GM12891 (cell line): ENCODE measurements around the gene GDPD4.

Experiments used
- PAX5 ChIP-seq: IDR thresholded peaks from 2 replicates; pipeline ENCODE4 v1.6.1; 2011; ENCODE audit warnings: low read length, moderate library complexity, mild to moderate bottlenecking; ENCODE audit not compliant: insufficient read depth, severe bottlenecking
- POLR2A ChIP-seq: IDR thresholded peaks from 2 replicates; pipeline ENCODE4 v1.6.1; 2011; ENCODE audit warnings: low read depth, low read length, control low read depth
- POLR2AphosphoS5 ChIP-seq: IDR thresholded peaks from 2 replicates; pipeline ENCODE4 v1.6.1; 2011; ENCODE audit warnings: low read depth, low read length, control low read depth

DNA sequence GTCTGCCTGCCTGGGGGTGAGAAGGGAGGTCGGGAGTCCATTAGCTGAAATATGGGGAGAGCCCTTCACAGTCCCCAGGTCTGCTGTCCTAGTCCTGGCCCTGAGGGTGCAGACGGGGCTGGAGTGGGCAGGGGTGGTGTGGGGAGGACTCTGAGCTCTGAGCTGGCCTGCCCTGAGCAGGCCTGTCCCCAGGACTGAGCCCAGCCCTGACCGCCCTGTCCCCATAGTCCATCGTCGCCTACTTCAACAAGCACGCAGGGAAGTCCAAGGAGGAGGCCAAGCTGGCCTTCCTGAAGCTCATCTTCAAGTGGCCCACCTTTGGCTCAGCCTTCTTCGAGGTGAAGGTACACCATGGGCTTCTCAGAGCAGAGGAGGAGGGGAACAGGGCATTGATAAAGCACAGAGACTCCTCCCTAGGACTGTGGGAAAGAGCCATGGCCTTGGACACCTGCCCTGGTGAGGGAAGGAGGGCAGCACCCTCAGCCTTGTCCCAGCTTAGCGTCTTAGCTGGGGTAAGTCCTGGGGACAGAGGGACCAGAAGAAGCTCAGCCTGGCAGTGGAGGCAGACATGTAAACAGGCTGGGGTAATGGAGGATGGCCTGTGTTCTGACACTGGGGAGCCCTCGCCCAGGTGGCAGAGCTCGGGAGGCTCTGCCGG, 89.8 kb downstream of the GDPD4 start:
- TF ChIP-seq POLR2AphosphoS5 (no peak), POLR2A (no peak), PAX5 (no peak)
